Caco-2 (cell line): ENCODE data around the gene MGMT. TPM values are rescaled to one million over a fixed set of nuclear protein-coding genes. Genes with fewer than 3 reads are reported as not detected.

Source experiments
- BruUV-seq: library from RNA; stranded (reverse); fragments of 400-500 nt; replicated peaks from 2 replicates; lab custom pipeline; 2021; lab: Mats Ljungman, UMichigan
- CTCF ChIA-PET: fragments of 300-600 bp; sonication (Branson Sonifier 250); formaldehyde crosslinking; loops from one replicate; lab custom pipeline; 2022; ENCODE audit warnings: antibody characterized with exemption; lab: Charles Lee
- POLR2A ChIA-PET: fragments of 300-600 bp; sonication (Branson Sonifier 250); formaldehyde crosslinking; loops from one replicate; lab custom pipeline; 2022; ENCODE audit warnings: antibody characterized with exemption; lab: Charles Lee
- DNase-seq, 2 experiments: peaks; one replicate each; pipeline versions ENCODE4 v3.0.0 to v3.0.0-alpha.2; 2020 to 2022
- H3K27me3 ChIP-seq: replicated peaks from 2 replicates; pipeline ENCODE4 v1.6.0; 2011; ENCODE audit warnings: low read length; ENCODE audit not compliant: control insufficient read depth, insufficient read depth
- H3K36me3 ChIP-seq: 2 replicates; pipeline ENCODE4 v1.5.1; 2011; ENCODE audit warnings: low read length; ENCODE audit not compliant: control insufficient read depth, insufficient read depth
- H3K4me1 ChIP-seq: fragments of 250-450 bp; sonication (Bioruptor Pico); 2 replicates; pipeline ENCODE4 v1.5.1; 2020; ENCODE audit warnings: mild to moderate bottlenecking
- H3K4me3 ChIP-seq: 2 replicates; pipeline ENCODE4 v1.5.1; 2011; ENCODE audit warnings: low read depth, mild to moderate bottlenecking, control low read depth, low read length
- H3K9me3 ChIP-seq: fragments of 250-450 bp; sonication (Bioruptor Pico); 2 replicates; pipeline ENCODE4 v1.5.1; 2020; ENCODE audit warnings: mild to moderate bottlenecking, moderate library complexity
- H3K27ac Mint-ChIP-seq: one replicate; pipeline ENCODE4 v1.8.0; 2022; ENCODE audit warnings: mixed read lengths; ENCODE audit not compliant: unreplicated experiment
- H3K27me3 Mint-ChIP-seq: one replicate; pipeline ENCODE4 v1.8.0; 2022; ENCODE audit warnings: mixed read lengths; ENCODE audit not compliant: insufficient read depth, unreplicated experiment
- H3K36me3 Mint-ChIP-seq: one replicate; pipeline ENCODE4 v1.8.0; 2022; ENCODE audit warnings: mild to moderate bottlenecking, mixed read lengths; ENCODE audit not compliant: insufficient read depth, unreplicated experiment
- H3K4me1 Mint-ChIP-seq: one replicate; pipeline ENCODE4 v1.8.0; 2022; ENCODE audit warnings: low read depth, mixed read lengths; ENCODE audit not compliant: unreplicated experiment
- H3K4me3 Mint-ChIP-seq: one replicate; pipeline ENCODE4 v1.8.0; 2022; ENCODE audit warnings: mild to moderate bottlenecking, moderate library complexity, mixed read lengths; ENCODE audit not compliant: unreplicated experiment
- H3K9me3 Mint-ChIP-seq: one replicate; pipeline ENCODE4 v1.8.0; 2022; ENCODE audit warnings: mixed read lengths; ENCODE audit not compliant: unreplicated experiment
- intact Hi-C: fragments of 100-400 bp; cut with micrococcal nuclease; formaldehyde crosslinking; loops from one replicate; pipeline ENCODE4 v1.10.0; 2022; ENCODE audit not compliant: unreplicated experiment
- total RNA-seq: library from RNA; stranded (reverse); gene quantifications from 2 replicates; pipeline ENCODE4 v1.2.3, GENCODE V29; 2022
- TF ChIP-seq, protein P1 (sequence below), 2 experiments: fragments of 200-600 bp in 1 of 2; IDR thresholded peaks; 1 replicate in 1 of 2; 2 replicates in 1 of 2; pipeline versions ENCODE4 v1.5.1 to v1.8.0; 2011 to 2022; ENCODE audit warnings: antibody characterized with exemption in 1 of 2, control low read depth in 1 of 2, inconsistent platforms in 1 of 2, low read depth in 1 of 2, low read length in 1 of 2, mild to moderate bottlenecking in 1 of 2, moderate library complexity in 1 of 2; ENCODE audit not compliant: insufficient read depth in 1 of 2, severe bottlenecking in 1 of 2, unreplicated experiment in 1 of 2

The MGMT gene
- total RNA-seq, 1 experiment from 2014 or later: 57.0 TPM

DNA sequence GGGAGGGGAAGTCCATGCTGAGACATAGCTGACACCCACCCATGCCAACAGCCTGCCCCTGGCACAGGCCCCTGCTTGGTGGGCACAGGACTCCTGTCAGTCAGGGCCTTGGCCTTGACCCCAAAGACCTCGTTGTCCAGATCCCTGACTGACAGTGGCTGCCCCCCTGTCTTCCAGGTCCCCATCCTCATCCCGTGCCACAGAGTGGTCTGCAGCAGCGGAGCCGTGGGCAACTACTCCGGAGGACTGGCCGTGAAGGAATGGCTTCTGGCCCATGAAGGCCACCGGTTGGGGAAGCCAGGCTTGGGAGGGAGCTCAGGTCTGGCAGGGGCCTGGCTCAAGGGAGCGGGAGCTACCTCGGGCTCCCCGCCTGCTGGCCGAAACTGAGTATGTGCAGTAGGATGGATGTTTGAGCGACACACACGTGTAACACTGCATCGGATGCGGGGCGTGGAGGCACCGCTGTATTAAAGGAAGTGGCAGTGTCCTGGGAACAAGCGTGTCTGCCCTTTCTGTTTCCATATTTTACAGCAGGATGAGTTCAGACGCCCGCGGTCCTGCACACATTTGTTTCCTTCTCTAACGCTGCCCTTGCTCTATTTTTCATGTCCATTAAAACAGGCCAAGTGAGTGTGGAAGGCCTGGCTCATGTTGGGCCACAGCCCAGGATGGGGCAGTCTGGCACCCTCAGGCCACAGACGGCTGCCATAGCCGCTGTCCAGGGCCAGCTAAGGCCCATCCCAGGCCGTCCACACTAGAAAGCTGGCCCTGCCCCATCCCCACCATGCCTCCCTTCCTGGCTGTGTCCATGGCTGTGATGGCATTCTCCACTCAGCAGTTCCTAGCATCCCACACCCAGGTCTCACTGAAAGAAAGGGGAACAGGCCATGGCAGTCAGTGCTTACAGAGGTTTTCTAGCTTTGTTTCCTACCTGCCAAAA lies 299.8 kb downstream of the MGMT start:
- TF ChIP-seq, protein P1, sequence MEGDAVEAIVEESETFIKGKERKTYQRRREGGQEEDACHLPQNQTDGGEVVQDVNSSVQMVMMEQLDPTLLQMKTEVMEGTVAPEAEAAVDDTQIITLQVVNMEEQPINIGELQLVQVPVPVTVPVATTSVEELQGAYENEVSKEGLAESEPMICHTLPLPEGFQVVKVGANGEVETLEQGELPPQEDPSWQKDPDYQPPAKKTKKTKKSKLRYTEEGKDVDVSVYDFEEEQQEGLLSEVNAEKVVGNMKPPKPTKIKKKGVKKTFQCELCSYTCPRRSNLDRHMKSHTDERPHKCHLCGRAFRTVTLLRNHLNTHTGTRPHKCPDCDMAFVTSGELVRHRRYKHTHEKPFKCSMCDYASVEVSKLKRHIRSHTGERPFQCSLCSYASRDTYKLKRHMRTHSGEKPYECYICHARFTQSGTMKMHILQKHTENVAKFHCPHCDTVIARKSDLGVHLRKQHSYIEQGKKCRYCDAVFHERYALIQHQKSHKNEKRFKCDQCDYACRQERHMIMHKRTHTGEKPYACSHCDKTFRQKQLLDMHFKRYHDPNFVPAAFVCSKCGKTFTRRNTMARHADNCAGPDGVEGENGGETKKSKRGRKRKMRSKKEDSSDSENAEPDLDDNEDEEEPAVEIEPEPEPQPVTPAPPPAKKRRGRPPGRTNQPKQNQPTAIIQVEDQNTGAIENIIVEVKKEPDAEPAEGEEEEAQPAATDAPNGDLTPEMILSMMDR (IDR thresholded peaks at IDR 0.05; ENCODE audit: insufficient read depth in 1 of 2, low read depth in 1 of 2, low read length in 1 of 2, severe bottlenecking in 1 of 2, unreplicated experiment in 1 of 2): no peak
- Mint-ChIP-seq H3K9me3 (no peaks in the 10 kb centered on the region), H3K4me1 (no peaks in the 10 kb centered on the region), H3K27me3 (no peaks in the 10 kb centered on the region), H3K36me3 (peaks cover 7% of the 10 kb centered on the region), H3K4me3 (no peak overlapping the region), H3K27ac (no peak overlapping the region)
- POLR2A ChIA-PET: no interaction called here
- Histone ChIP-seq H3K4me1 (no peaks in the 10 kb centered on the region), H3K36me3 (no peaks in the 10 kb centered on the region), H3K4me3 (no peak overlapping the region), H3K27me3 (no peaks in the 10 kb centered on the region), H3K9me3 (no peaks in the 10 kb centered on the region)
- CTCF ChIA-PET: no interaction called here
- intact Hi-C loops: no loop called here
- peak in 1 of 2 experiments; percentile 19 for DNase-seq
- BruUV-seq: no TSS peak

- ChIA-PET CTCF (no interaction called here), POLR2A (no interaction called here)
- Mint-ChIP-seq H3K27ac (no peak overlapping the region), H3K4me1 (no peaks in the 10 kb centered on the region), H3K9me3 (no peaks in the 10 kb centered on the region), H3K4me3 (no peak overlapping the region), H3K27me3 (no peaks in the 10 kb centered on the region), H3K36me3 (peaks cover 7% of the 10 kb centered on the region)
- intact Hi-C loops: no loop called here
- H3K4me3 ChIP-seq: no peak overlapping the region
- DNase-seq: peak in 1 of 2 experiments; percentile 22
- H3K36me3 ChIP-seq: no peaks in the 10 kb centered on the region
- no peaks in the 10 kb centered on the region for H3K4me1 ChIP-seq
- TF ChIP-seq, protein P1 (IDR thresholded peaks at IDR 0.05; ENCODE audit: insufficient read depth in 1 of 2, low read depth in 1 of 2, low read length in 1 of 2, severe bottlenecking in 1 of 2, unreplicated experiment in 1 of 2): no peak
- H3K9me3 ChIP-seq: no peaks in the 10 kb centered on the region
- no TSS peak for BruUV-seq
- H3K27me3 ChIP-seq: no peaks in the 10 kb centered on the region
Measured at GRCh38 chr10:129767751-129768150, 300.7 kb downstream of the MGMT start.

- peaks cover 7% of the 10 kb centered on the region for H3K36me3 Mint-ChIP-seq
- no peak overlapping the region for H3K4me3 Mint-ChIP-seq
- DNase-seq: peak in 1 of 2 experiments; percentile 23
- no peaks in the 10 kb centered on the region for H3K27me3 ChIP-seq
- no peak overlapping the region for H3K4me3 ChIP-seq
- BruUV-seq: no TSS peak
- H3K27me3 Mint-ChIP-seq: no peaks in the 10 kb centered on the region
- ChIA-PET CTCF (no interaction called here), POLR2A (no interaction called here)
- TF ChIP-seq, protein P1 (IDR thresholded peaks at IDR 0.05; ENCODE audit: insufficient read depth in 1 of 2, low read depth in 1 of 2, low read length in 1 of 2, severe bottlenecking in 1 of 2, unreplicated experiment in 1 of 2): peak in 1 of 2 experiments; percentile 1
- H3K27ac Mint-ChIP-seq: no peak overlapping the region
- no peaks in the 10 kb centered on the region for H3K9me3 ChIP-seq
- H3K4me1 Mint-ChIP-seq: no peaks in the 10 kb centered on the region
- intact Hi-C loops: no loop called here
- H3K4me1 ChIP-seq: no peaks in the 10 kb centered on the region
- H3K9me3 Mint-ChIP-seq: no peaks in the 10 kb centered on the region
- H3K36me3 ChIP-seq: no peaks in the 10 kb centered on the region
Measured at GRCh38 chr10:129768437-129769355, 301.7 kb downstream of the MGMT start.
